ENCODE data around the gene YEATS4.

Gene YEATS4

GRCh38 chr12:69440016-69440415 lies 80.5 kb downstream of the YEATS4 start:
- DNase-seq = no peak
